NCI-H526 (cell line): Measurements from ENCODE around the gene GBF1.

Experiments used
- DNase-seq, 2 experiments: peaks; one replicate each; lab custom pipeline; 2025; lab: John Stamatoyannopoulos, UW

The GBF1 gene

GRCh38 chr10:102422545-102423129, 177.3 kb downstream of the GBF1 start:
- peak; percentile 50 to 78 for DNase-seq

GRCh38 chr10:102423372-102423968, 178.1 kb downstream of the GBF1 start:
- DNase-seq = no peak

DNA sequence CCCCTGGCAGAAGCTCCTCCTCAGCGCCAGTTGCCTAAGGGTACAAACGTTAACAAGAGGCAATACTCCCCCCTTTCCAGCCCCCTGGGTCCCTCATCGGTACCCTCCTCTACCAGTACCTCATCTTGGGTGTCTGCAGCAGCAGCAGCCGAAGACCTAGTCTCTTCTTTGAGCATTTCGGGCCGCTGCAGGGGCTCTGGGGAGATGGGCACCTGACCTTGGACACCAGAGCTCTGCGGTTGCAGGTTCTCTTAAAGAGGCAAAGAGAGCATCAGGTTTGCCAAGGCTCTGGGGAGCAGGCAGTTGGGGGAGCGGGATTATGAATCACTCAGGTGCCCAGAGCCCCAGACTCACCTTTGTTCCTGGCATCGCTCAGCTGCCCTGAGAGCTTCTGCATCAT, 178.8 kb downstream of the GBF1 start:
- no peak for DNase-seq

- no peak for DNase-seq
These were observed 179.6 kb downstream of the GBF1 start for GRCh38 chr10:102424916-102425315.

- no peak for DNase-seq
These were observed 180.1 kb downstream of the GBF1 start for GRCh38 chr10:102425444-102425843.

DNA sequence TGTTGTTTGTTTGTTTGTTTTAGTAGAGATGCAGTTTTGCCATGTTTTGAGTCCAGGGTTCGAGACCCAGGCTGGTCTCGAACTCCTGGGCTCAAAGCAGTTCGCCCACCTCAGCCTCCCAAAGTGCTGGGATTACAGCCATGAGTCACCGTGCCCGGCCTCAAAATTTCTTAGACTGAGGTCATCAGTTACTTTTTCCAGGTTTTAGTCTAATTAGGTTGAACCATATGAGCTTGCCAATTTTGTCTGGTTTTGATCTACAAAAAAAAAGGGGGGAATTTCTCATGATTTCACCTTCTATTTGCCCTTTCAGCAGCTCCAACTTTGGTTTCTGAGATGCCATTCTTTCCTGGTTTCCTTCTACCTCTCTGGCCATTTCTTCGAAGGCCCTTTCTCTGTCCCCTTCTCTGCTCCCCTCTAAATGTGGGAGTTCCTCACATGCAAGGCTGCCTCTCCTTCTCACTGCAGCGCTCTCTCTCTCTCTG, 181.5 kb downstream of the GBF1 start:
- no peak for DNase-seq

GRCh38 chr10:102429468-102429867, 184.1 kb downstream of the GBF1 start:
- no peak for DNase-seq

DNA sequence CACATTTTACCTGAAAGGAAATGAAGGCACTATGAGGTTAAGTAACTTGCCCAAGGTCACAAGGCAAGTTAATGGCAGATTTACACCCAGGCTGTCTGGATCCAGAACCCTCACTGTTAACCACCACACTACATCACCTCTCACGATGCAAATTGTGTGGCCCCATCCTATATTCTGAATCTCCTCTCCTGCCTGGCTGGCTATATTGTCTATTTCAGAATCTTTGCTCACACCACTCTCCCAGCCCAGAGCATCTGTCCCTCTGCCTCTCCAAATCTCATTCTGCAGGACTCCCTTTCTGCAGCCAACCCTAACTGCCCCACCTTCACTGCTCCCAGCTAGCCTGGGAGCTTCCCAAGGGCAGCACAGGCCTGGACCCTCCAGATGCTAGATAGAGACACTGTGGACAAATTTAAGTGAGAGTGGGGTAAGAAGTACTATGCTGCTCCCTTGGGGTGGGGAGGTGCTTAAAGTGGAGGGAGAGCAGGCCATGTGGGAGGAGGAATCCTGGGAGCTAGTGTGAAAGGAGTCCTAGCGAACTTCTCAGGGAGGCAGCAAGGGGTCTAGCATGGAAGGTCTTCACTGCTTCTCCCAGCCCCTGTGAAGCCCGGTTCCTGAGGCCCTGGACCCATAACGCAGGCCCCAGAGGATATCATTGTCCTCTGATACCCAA, 186.3 kb downstream of the GBF1 start:
- DNase-seq = peak in 1 of 2 experiments; percentile 28
